ENCODE data around the gene ZSWIM6. TPM values are rescaled to one million over a fixed set of nuclear protein-coding genes. Genes with fewer than 3 reads are reported as not detected.

The ZSWIM6 gene
- total RNA-seq, 1 donor from 2014 or later, result 5.7 TPM

DNA sequence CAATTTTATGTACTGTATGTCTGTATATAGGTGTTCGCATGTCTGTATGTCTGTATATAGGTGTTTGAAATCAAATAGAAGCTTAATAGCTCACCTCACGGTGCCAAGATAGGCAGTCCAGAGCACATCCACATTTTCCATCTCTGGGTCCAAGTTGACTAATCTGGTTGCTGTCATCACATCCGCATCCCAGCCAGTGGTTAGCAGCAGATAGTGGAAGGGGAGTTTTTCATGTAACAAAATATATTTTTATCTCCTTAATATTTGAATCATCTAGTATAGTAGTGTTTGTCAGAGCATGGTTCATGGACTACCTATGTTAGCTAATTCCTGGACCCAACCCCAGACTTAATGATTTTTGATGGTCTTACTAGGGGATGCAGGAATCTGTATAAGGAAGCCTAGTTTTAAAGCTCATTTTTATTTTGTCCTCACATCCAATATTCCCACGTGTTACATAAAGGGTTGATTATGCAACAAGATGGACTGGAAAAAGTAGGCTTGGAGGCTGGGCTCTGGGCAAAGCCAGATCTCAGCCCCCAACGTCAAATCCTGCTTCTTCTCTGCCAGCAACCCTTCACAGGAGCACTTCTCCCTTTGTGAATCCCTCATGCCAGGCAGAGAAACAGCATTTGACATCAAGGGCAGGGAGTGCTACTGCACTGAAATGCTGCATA is 219.7 kb downstream of the ZSWIM6 start:
- DNase-seq, result no peak
- peaks cover 7% of the 10 kb centered on the region for H3K4me1 ChIP-seq
- no peaks in the 10 kb centered on the region for H3K27me3 ChIP-seq (ENCODE audit: low read depth)
- intact Hi-C loops (cut with micrococcal nuclease), result no loop called here
- no peak overlapping the region for H3K27ac ChIP-seq (replicated peaks)
- TF ChIP-seq, protein P1, sequence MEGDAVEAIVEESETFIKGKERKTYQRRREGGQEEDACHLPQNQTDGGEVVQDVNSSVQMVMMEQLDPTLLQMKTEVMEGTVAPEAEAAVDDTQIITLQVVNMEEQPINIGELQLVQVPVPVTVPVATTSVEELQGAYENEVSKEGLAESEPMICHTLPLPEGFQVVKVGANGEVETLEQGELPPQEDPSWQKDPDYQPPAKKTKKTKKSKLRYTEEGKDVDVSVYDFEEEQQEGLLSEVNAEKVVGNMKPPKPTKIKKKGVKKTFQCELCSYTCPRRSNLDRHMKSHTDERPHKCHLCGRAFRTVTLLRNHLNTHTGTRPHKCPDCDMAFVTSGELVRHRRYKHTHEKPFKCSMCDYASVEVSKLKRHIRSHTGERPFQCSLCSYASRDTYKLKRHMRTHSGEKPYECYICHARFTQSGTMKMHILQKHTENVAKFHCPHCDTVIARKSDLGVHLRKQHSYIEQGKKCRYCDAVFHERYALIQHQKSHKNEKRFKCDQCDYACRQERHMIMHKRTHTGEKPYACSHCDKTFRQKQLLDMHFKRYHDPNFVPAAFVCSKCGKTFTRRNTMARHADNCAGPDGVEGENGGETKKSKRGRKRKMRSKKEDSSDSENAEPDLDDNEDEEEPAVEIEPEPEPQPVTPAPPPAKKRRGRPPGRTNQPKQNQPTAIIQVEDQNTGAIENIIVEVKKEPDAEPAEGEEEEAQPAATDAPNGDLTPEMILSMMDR (IDR thresholded peaks at IDR 0.05; ENCODE audit: borderline replicate concordance), result no peak
- H3K9me3 ChIP-seq (replicated peaks), result no peaks in the 10 kb centered on the region
- no peaks in the 10 kb centered on the region for H3K36me3 ChIP-seq
- H3K4me3 ChIP-seq, result no peak overlapping the region

DNA sequence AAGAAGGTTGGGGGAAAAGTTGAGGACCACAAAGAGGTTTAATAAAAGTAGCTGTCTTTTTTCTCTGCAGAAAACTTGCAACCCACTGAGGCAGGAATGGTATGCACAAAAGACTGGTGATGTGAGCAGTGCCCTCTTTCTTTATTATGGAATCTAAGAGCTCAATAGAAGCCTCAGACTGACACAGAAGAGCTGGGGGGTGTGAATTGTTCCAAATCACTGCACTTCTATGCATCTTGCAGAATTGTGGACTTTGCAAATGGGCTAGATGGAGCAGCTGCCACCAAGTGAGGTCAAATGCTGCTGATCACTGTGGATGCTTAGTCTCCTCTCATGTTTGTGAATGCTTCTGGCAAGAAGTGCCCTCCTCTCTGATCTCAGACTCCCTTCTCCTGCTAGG is 227.1 kb downstream of the ZSWIM6 start:
- TF ChIP-seq, protein P1 (IDR thresholded peaks at IDR 0.05; ENCODE audit: borderline replicate concordance), result no peak
- intact Hi-C loops (cut with micrococcal nuclease), result no loop called here
- Histone ChIP-seq H3K27me3 (ENCODE audit: low read depth) (no peaks in the 10 kb centered on the region), H3K4me3 (no peak overlapping the region), H3K27ac (replicated peaks) (no peak overlapping the region), H3K36me3 (no peaks in the 10 kb centered on the region), H3K9me3 (replicated peaks) (no peaks in the 10 kb centered on the region), H3K4me1 (no peaks in the 10 kb centered on the region)
- DNase-seq, result no peak

DNA sequence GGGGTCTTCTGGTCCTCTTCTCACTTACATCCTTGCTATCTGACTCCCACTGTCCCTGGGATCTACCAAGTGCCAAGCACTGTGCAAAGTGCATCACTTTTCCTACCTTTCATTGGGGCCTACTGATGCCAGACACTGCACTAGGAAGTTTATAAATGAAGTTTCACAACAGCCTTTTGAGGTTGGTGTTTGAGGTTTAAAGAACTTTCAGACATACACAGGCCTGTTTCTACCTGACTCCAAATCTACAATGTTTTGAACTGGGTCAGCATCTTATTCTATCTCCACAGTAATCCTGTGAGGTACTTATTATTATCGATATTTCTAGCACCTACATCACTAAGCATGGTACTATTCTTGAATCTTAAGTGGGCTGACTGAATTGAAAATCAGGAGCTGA is 227.7 kb downstream of the ZSWIM6 start:
- H3K4me1 ChIP-seq, result no peaks in the 10 kb centered on the region
- no peaks in the 10 kb centered on the region for H3K27me3 ChIP-seq (ENCODE audit: low read depth)
- no peaks in the 10 kb centered on the region for H3K9me3 ChIP-seq (replicated peaks)
- intact Hi-C loops (cut with micrococcal nuclease), result no loop called here
- H3K27ac ChIP-seq (replicated peaks), result no peak overlapping the region
- TF ChIP-seq, protein P1 (IDR thresholded peaks at IDR 0.05; ENCODE audit: borderline replicate concordance), result no peak
- H3K4me3 ChIP-seq, result no peak overlapping the region
- DNase-seq, result no peak
- H3K36me3 ChIP-seq, result no peaks in the 10 kb centered on the region

DNA sequence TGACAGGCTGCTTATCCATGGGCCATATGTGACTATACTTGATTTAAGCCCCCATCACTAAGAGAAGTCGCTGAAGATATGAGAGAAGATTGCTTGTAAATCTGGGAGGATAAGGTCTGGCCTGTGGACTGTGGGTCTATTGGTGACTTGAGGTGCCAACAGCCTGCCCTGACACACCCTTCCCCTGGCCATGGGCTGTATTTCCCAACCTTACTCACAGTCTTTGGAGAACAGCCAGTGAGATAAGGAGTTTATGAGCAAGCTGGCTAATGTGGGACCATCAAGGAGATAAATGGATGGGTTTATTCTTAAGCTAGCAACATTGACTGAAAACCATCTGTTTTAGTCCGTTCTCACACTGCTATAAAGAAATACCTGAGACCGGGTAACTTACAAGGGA is 231.3 kb downstream of the ZSWIM6 start:
- Histone ChIP-seq H3K4me3 (no peak overlapping the region), H3K27ac (replicated peaks) (no peak overlapping the region), H3K9me3 (replicated peaks) (no peaks in the 10 kb centered on the region), H3K36me3 (no peaks in the 10 kb centered on the region), H3K4me1 (no peaks in the 10 kb centered on the region), H3K27me3 (ENCODE audit: low read depth) (no peaks in the 10 kb centered on the region)
- no peak for DNase-seq
- TF ChIP-seq, protein P1 (IDR thresholded peaks at IDR 0.05; ENCODE audit: borderline replicate concordance), result no peak
- intact Hi-C loops (cut with micrococcal nuclease), result no loop called here

DNA sequence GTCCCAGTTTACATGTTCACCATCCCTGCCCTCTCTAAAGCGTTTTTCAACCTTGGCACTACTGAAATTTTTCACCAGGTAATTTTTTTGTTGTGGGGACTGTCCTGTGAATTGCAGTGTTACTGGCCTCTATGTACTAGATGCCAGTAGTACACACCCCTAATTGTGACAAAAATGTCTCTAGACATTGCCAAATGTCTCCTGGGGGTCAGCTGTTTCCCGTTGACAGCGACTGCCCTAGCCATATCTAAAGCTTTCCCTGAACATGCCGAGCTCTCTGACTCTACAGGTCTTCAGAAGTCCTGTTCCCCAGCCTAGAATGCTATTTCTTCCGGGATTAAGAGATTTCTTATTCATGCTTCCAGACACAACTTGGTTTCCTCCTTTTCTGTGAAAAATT is 235.3 kb downstream of the ZSWIM6 start:
- H3K4me3 ChIP-seq, result no peak overlapping the region
- no peak for DNase-seq
- H3K27me3 ChIP-seq (ENCODE audit: low read depth), result no peaks in the 10 kb centered on the region
- no peak overlapping the region for H3K27ac ChIP-seq (replicated peaks)
- H3K9me3 ChIP-seq (replicated peaks), result no peaks in the 10 kb centered on the region
- intact Hi-C loops (cut with micrococcal nuclease), result no loop called here
- TF ChIP-seq, protein P1 (IDR thresholded peaks at IDR 0.05; ENCODE audit: borderline replicate concordance), result no peak
- no peaks in the 10 kb centered on the region for H3K4me1 ChIP-seq
- H3K36me3 ChIP-seq, result no peaks in the 10 kb centered on the region

All from left ventricle myocardium inferior (tissue), 1 donor.